CD14-positive monocyte (primary cell): ENCODE measurements around the gene FLOT1. TPM values are rescaled to one million over a fixed set of nuclear protein-coding genes. Genes with fewer than 3 reads are reported as not detected.

Experiments
- DNase-seq, 3 donors: peaks; one replicate each; pipeline ENCODE4 v3.0.0-alpha.2; 2011 to 2022
- H2AFZ ChIP-seq: 2 replicates; pipeline ENCODE4 v1.6.0; 2012; ENCODE audit warnings: mild to moderate bottlenecking, low read depth, low read length, inconsistent platforms; ENCODE audit not compliant: insufficient read depth, poor library complexity, severe bottlenecking
- H3K27ac ChIP-seq, 2 donors: 1 replicate in 1 of 2; 2 replicates in 1 of 2; pipeline ENCODE4 v1.5.1; 2012 to 2013; ENCODE audit warnings: low read length in 2 of 2, control low read depth in 1 of 2, inconsistent platforms in 1 of 2, low read depth in 1 of 2, mild to moderate bottlenecking in 1 of 2
- H3K27me3 ChIP-seq, 2 donors: one replicate each; pipeline versions ENCODE4 v1.6.0 to v1.6.1; 2011 to 2013; ENCODE audit warnings: low read length in 2 of 2; ENCODE audit not compliant: control insufficient read depth in 2 of 2, insufficient read depth in 2 of 2
- H3K36me3 ChIP-seq, 2 donors: replicated peaks in 1 of 2; 1 replicate in 1 of 2; 2 replicates in 1 of 2; pipeline versions ENCODE4 v1.5.1 to v1.6.1; 2012 to 2013; ENCODE audit warnings: low read length in 2 of 2, control low read depth in 1 of 2, inconsistent platforms in 1 of 2, mild to moderate bottlenecking in 1 of 2; ENCODE audit not compliant: insufficient read depth in 2 of 2, control insufficient read depth in 1 of 2
- H3K4me1 ChIP-seq, 2 donors: 1 replicate in 1 of 2; 2 replicates in 1 of 2; pipeline versions ENCODE4 v1.5.1 to v1.6.1; 2012 to 2013; ENCODE audit warnings: low read length in 2 of 2, control low read depth in 1 of 2, inconsistent platforms in 1 of 2, mild to moderate bottlenecking in 1 of 2, moderate library complexity in 1 of 2; ENCODE audit not compliant: insufficient read depth in 2 of 2, control insufficient read depth in 1 of 2
- H3K4me2 ChIP-seq: replicated peaks from 2 replicates; pipeline ENCODE3; 2012; ENCODE audit warnings: low read length, moderate library complexity, mild to moderate bottlenecking; ENCODE audit not compliant: poor library complexity, severe bottlenecking; ENCODE audit errors: extremely low read depth
- H3K4me3 ChIP-seq, 3 experiments: fragments of 200-600 bp in 1 of 3; sonication (generic) in 1 of 3; replicated peaks in 1 of 3; 1 replicate in 2 of 3; 2 replicates in 1 of 3; pipeline ENCODE4 v1.5.1; 2011 to 2013; ENCODE audit warnings: low read length in 3 of 3, mild to moderate bottlenecking in 3 of 3, control low read depth in 2 of 3, low read depth in 2 of 3, inconsistent platforms in 1 of 3, moderate library complexity in 1 of 3
- H3K79me2 ChIP-seq: 2 replicates; pipeline ENCODE4 v1.6.0; 2012; ENCODE audit warnings: mild to moderate bottlenecking, control low read depth, inconsistent platforms, low read length, moderate library complexity; ENCODE audit not compliant: insufficient read depth
- H3K9ac ChIP-seq: 2 replicates; pipeline ENCODE4 v1.6.0; 2017; ENCODE audit warnings: low read length, mild to moderate bottlenecking; ENCODE audit not compliant: insufficient read depth, poor library complexity, severe bottlenecking
- H3K9me3 ChIP-seq, 2 donors: replicated peaks in 1 of 2; 1 replicate in 1 of 2; 2 replicates in 1 of 2; pipeline versions ENCODE4 v1.5.1 to v1.6.1; 2012 to 2013; ENCODE audit warnings: low read length in 2 of 2, control low read depth in 1 of 2; ENCODE audit not compliant: control insufficient read depth in 1 of 2, insufficient read depth in 1 of 2
- H4K20me1 ChIP-seq: 2 replicates; pipeline ENCODE4 v1.6.0; 2012; ENCODE audit warnings: mild to moderate bottlenecking, low read length, control low read depth, moderate library complexity; ENCODE audit not compliant: insufficient read depth
- H3K27ac Mint-ChIP-seq, 7 donors: one replicate each; pipeline ENCODE4 v1.8.0; 2020; ENCODE audit warnings: mild to moderate bottlenecking in 7 of 7, mixed read lengths in 7 of 7, moderate library complexity in 6 of 7, inconsistent platforms in 2 of 7
- H3K27me3 Mint-ChIP-seq, 3 donors: one replicate each; pipeline ENCODE4 v1.8.0; 2021 to 2022; ENCODE audit warnings: low read depth in 3 of 3, mild to moderate bottlenecking in 3 of 3, mixed read lengths in 3 of 3, moderate library complexity in 3 of 3, inconsistent platforms in 1 of 3
- H3K36me3 Mint-ChIP-seq, 2 donors: one replicate each; pipeline ENCODE4 v1.8.0; 2020; ENCODE audit warnings: mixed read lengths in 2 of 2, inconsistent platforms in 1 of 2, mild to moderate bottlenecking in 1 of 2
- H3K4me1 Mint-ChIP-seq: one replicate; pipeline ENCODE4 v1.8.0; 2020; ENCODE audit warnings: mild to moderate bottlenecking, mixed read lengths
- H3K4me3 Mint-ChIP-seq, 2 donors: one replicate each; pipeline ENCODE4 v1.8.0; 2020; ENCODE audit warnings: mild to moderate bottlenecking in 2 of 2, mixed read lengths in 2 of 2, moderate library complexity in 1 of 2
- H3K9me3 Mint-ChIP-seq, 7 donors: one replicate each; pipeline ENCODE4 v1.8.0; 2020 to 2022; ENCODE audit warnings: mixed read lengths in 7 of 7, mild to moderate bottlenecking in 6 of 7, moderate library complexity in 6 of 7, inconsistent platforms in 2 of 7
- CTCF ChIP-seq: fragments of 200-600 bp; IDR thresholded peaks from one replicate; pipeline ENCODE4 v1.8.0; 2022; ENCODE audit warnings: antibody characterized with exemption, mild to moderate bottlenecking
- WGBS: methylation state at CpG from one replicate; pipeline ENCODE4 v1.1.5; 2013; ENCODE audit warnings: missing lambda C conversion rate; ENCODE audit not compliant: insufficient coverage; 5-methylcytosine and 5-hydroxymethylcytosine counted together
- intact Hi-C, 2 donors: fragments of 100-400 bp; cut with micrococcal nuclease; formaldehyde crosslinking; loops; one replicate each; pipeline versions ENCODE4 v1.15.0 to v1.15.1; 2023
- polyA plus RNA-seq, 3 donors: library from polyadenylated mRNA; depleted of rRNA in 1 of 3; unstranded in 2 of 3; stranded (reverse) in 1 of 3; fragments of 300-500 nt in 2 of 3; fragments of >200 nt in 1 of 3; fragmentation: Illumina TruSeq in 2 of 3; gene quantifications; 1 replicate in 2 of 3; 2 replicates in 1 of 3; pipeline ENCODE4 v1.2.3, GENCODE V29; 2012 to 2021

FLOT1 gene
- polyA plus RNA-seq, 3 donors, result 124 to 153 (median 132) TPM

GRCh38 chr6:30709101-30709868 lies 33.2 kb downstream of the FLOT1 start:
- no peak overlapping the region for H3K4me2 ChIP-seq
- no peaks in the 10 kb centered on the region for H3K9me3 Mint-ChIP-seq
- peaks cover 2 to 3% of the 10 kb centered on the region in 2 donors for H3K4me1 ChIP-seq
- intact Hi-C loops, result no loop called here
- peaks cover 9% of the 10 kb centered on the region for H3K4me1 Mint-ChIP-seq
- H3K27ac ChIP-seq, result no peak overlapping the region
- peaks cover 21 to 69% of the 10 kb centered on the region in 2 donors for H3K36me3 ChIP-seq
- peaks cover 66 to 77% of the 10 kb centered on the region in 2 donors for H3K36me3 Mint-ChIP-seq
- peaks cover 4% of the 10 kb centered on the region for H3K79me2 ChIP-seq
- no peaks in the 10 kb centered on the region for H4K20me1 ChIP-seq
- H3K27me3 Mint-ChIP-seq, result peaks cover 0 to 2% (median 0%) of the 10 kb centered on the region in 3 donors
- no peak for TF ChIP-seq CTCF
- H3K4me3 Mint-ChIP-seq, result no peak overlapping the region
- DNase-seq, result no peak
- no peaks in the 10 kb centered on the region for H3K27me3 ChIP-seq
- no peak overlapping the region for H3K4me3 ChIP-seq
- no CpG with 5 or more reads among the region's 2 CpGs for WGBS
- no peak overlapping the region for H3K9ac ChIP-seq
- no peak overlapping the region for H2AFZ ChIP-seq
- H3K9me3 ChIP-seq, result no peaks in the 10 kb centered on the region
- no peak overlapping the region for H3K27ac Mint-ChIP-seq

GRCh38 chr6:30707281-30707850 lies 35.1 kb downstream of the FLOT1 start:
- intact Hi-C loops, result no loop called here
- Histone ChIP-seq H2AFZ (no peak overlapping the region), H3K9me3 (no peaks in the 10 kb centered on the region), H4K20me1 (no peaks in the 10 kb centered on the region), H3K4me2 (no peak overlapping the region), H3K27ac (no peak overlapping the region), H3K4me3 (no peak overlapping the region), H3K79me2 (peaks cover 4% of the 10 kb centered on the region), H3K9ac (no peak overlapping the region), H3K4me1 (peaks cover 13 to 15% of the 10 kb centered on the region in 2 donors), H3K36me3 (peaks cover 11 to 63% of the 10 kb centered on the region in 2 donors), H3K27me3 (no peaks in the 10 kb centered on the region)
- Mint-ChIP-seq H3K27ac (peak overlapping the region in 1 of 7 donors; percentile 2), H3K4me3 (no peak overlapping the region), H3K36me3 (peaks cover 64 to 71% of the 10 kb centered on the region in 2 donors), H3K9me3 (no peaks in the 10 kb centered on the region), H3K27me3 (peaks cover 0 to 5% (median 1%) of the 10 kb centered on the region in 3 donors), H3K4me1 (peaks cover 20% of the 10 kb centered on the region)
- WGBS, result 93% methylated on average over 6 of the region's 6 CpGs
- no peak for TF ChIP-seq CTCF
- no peak for DNase-seq
